ENCODE results near the gene POLR3C.
"Not testable (repeated sequence)": the region's sequence is repeated elsewhere in the genome, so short reads cannot be mapped to it uniquely, and the experiment has no call there.

POLR3C gene, protein sequence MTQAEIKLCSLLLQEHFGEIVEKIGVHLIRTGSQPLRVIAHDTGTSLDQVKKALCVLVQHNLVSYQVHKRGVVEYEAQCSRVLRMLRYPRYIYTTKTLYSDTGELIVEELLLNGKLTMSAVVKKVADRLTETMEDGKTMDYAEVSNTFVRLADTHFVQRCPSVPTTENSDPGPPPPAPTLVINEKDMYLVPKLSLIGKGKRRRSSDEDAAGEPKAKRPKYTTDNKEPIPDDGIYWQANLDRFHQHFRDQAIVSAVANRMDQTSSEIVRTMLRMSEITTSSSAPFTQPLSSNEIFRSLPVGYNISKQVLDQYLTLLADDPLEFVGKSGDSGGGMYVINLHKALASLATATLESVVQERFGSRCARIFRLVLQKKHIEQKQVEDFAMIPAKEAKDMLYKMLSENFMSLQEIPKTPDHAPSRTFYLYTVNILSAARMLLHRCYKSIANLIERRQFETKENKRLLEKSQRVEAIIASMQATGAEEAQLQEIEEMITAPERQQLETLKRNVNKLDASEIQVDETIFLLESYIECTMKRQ

DNA sequence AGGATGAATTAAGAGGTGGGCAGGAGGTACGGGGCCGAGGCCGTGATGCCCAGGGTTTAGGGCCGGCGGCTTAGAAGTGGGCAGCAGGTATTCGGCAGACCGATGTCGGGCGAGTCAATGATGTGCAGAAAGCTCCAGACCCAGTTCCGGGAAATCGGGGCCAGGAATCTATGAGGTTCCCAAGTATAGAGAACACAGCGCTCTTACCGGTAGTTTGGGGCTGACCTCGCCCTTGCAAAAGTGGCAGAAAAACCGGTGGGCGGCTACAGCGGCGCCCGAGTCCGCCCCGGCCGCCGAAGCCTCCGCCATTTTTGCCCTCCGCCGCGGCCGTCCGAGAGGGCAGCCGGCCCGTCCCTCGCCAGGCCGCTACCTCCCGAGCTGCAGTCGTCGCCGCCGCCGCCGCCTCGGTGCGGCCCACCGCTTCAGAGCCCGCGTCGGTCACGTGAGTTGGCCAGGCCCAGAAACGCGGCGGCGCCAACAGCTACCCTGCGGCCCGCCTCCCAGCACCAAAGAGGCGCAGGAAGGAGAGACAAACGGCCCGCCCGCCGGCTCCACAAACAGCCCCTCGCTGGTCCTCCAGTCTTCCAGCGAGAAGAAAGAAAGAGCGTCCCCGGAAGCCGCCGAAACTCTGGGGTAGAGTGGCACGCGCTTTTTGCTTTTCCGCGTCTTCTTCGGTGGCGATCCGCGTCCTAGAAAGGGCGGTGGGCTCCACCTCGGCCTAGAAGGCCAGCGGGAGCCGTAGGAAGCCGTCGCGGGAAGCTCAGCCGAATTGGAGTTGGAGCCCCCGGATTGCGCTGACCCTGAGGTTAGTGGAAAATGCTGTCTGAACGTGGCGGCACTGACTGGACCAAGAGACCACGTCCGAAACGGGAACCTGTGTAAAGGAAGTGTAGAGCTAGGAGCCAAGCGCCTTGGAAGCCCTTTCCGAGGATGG, at the start of gene POLR3C, which contains the start of gene RNF115:
Gene POLR3C (plus strand): TSS at position 636 of the 934 bp plus-strand sequence. CDS start 1,577 bp downstream, outside the sequence.
Gene RNF115 (minus strand): TSS at position 531 of the 934 bp plus-strand sequence. CDS start 222 bp downstream, at position 309.
- peak; percentile 83 for DNase-seq

DNA sequence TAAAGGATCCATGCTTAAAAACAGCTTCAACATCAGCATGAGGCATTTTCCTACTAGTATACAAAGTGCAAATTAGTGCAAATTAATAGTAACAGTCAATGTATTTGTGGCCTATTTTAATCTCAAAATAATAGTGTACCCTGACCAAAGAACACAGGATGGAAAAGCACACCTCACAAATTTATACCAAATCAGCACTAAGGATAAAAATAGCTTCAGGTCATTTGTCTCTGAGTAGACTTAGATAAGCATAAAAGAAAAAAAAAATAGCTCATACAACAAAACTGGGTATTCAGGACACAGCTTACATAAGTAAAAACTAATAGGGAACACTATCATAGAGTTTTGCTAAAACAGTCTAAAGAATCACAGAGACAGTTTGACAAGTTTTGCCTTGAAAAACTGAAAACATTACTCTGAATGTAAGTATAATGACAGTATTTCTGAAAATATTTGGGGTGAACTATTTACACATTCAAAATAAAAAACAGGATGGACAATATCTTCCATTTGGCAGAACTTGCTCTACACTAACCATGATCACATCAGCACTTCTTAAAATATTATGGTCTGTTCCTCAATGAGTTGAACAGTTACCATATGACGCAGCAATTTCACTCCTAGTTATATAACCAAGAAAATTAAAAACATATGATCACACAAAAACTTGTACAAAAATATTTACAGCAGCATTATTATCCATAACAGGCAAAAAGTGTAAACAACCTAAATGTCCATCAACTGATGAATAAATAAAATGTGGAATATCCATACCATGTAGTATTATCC, 46.4 kb upstream of the POLR3C start:
- DNase-seq = no peak

GRCh38 chr1:145778146-145778540, 45.9 kb upstream of the POLR3C start:
- no peak for DNase-seq

DNA sequence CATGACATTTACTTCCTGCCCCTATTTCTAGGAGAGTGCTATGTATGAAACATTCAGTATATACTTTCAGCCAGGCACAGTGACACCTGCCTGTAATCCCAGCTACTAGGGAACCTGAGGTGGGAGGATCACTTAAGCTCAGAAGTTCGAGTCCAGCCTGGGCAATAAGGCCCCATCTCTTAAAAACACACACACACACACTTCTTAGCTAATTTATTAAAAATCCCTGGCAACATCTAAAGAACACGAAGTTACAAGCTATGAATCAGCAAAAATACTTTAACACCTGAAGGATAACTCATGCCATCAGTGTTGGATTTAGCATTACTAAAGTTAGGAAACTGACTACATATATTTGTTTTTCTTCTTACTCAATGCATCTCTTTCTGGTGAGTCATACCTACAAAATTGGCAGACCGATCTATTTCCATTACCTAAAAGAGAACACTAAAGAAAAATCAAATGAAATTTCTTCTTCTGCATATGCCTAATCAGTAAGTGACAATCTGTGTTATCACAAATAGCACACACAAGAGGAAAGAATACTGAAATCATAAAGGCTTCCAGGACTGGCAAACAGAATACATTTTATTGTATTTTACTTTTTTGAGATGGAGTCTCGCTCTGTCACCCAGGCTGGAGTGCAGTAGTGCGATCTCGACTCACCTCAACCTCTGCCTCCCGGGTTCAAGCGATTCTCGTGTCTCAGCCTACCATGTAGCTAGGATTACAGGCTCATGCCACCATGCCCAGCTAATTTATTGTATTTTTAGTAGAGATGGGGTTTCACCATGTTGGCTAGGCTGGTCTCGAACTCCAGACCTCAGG, 41.5 kb upstream of the POLR3C start:
- DNase-seq = no peak

DNA sequence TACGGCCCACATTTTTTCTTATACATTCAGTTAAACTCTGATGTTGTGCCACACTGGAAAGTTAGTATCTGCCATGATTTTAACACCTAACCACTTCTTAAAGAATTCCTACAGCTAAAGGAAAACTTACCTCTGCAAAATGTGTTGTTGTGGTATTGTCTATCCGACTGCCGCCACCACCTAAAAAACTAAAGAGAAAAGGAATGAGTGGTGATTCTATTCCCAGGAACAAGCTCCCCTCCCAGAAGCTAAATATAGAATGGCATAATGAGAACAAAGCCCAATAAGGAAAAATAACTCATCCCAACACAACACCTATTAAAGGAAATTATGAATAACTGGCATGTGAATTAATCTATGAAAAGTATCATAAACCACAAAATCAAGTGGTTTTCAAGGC, 39.6 kb upstream of the POLR3C start:
- no peak for DNase-seq

GRCh38 chr1:145785547-145785946, 38.5 kb upstream of the POLR3C start:
- DNase-seq = no peak

DNA sequence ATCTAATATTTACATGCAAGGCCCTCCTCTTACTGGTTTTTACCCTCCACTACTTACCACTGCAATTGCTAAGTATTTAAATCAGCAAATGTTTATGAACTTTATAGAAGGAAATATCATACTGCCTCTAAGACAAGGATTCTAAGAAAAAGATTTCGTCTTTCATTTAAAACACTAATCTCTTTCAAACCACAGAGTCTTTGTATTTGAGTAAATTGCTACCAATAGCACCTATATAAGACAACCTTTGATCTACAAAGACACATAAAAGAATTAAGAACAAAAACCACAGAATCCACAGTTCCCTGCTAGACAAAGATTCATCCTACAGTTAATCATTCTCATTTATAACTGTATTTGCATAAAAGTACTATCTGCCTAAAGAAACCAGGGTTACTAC, 37.7 kb upstream of the POLR3C start:
- no peak for DNase-seq

- no peak for DNase-seq
Observed at GRCh38 chr1:145788580-145788979, 35.4 kb upstream of the POLR3C start.

- DNase-seq = not testable (repeated sequence)
Observed at GRCh38 chr1:145791860-145792259, 32.1 kb upstream of the POLR3C start.

DNA sequence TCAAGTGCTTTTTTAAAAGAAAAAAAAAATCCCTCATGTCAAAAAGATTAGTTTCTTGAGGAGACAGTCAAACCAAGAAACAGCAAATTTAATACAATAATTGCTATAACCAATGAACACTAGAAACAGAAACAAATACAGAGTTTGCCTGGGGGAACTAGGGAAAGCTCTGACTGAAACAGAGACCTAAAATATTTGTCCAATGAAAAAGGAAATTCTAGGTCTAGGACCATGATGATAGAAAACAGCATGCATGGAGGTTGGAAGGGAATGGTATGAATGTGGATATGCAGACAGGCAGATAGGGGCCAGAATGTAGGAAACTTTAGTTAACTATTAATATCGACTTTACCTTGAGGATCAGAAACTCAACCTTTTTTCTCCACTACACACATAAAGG, 31.5 kb upstream of the POLR3C start:
- DNase-seq = no peak

DNA sequence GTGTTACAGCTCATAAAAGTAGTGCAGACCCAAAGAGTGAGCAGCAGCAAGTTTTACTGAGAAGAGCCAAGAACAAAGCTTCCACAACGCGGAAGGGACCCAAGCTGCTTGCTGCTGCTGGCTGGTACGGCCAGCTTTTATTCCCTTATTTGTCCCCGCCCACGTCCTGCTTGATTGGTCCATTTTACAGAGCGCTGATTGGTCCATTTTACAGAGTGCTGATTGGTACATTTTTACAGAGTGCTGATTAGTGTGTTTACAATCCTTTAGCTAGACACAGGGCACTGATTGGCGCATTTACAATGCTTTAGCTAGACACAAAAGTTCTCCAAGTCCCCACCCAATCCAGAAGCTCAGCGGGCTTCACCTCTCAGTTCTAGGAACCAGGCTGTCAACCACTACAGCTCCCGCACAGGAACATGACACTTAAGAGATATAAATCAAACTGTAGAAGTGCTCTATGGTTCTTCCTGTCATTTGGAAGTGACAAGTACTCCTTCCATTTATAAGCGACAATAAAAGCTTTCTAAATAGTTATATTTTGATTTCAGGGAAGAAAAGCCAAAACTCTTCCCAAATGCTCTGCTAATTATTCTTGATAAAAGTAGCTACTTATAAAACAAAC, 28.6 kb upstream of the POLR3C start:
- no peak for DNase-seq

- DNase-seq = no peak
Observed at GRCh38 chr1:145796753-145797152, 27.2 kb upstream of the POLR3C start.

DNA sequence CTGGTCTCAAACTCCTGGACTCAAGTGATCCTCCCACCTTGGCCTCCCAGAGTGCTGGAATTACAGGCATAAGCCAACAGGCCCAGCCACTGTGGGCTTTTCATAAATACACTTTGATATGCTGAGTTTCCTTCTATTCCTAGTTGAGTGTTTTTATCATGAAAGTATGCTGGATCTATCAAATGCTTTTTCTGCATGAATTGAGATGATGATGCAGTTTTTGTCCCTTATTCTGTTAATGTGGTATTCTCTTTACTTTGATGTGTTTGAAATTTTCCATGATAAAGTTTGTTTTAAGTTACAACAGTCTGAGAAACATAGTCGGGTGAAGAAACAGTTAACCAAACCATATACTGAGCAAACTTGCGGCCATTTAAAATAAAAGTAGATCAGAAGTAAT, 24.2 kb upstream of the POLR3C start:
- DNase-seq = no peak

GRCh38 chr1:145804235-145805045, 19.6 kb upstream of the POLR3C start:
- no peak for DNase-seq

DNA sequence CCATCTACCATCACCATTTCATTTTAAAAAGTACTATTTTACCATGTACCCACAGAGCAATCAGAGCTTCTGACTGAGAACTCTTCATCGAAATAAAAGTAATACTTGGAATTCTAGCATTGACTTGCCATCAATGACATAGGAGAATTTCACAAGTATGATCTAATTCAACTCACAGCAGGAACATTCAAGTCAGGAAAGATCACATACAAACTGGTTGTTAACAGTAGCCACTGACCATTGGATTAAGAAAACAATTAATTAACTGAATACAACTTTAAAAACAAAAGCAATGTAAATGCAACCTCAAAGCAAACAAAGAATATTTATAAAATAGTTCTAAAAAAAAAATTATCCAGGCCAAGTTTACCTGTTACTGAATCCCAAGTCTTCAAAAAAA, 18.9 kb upstream of the POLR3C start:
- no peak for DNase-seq

GRCh38 chr1:145806408-145806807, 17.6 kb upstream of the POLR3C start:
- DNase-seq = no peak

GRCh38 chr1:145806844-145807243, 17.2 kb upstream of the POLR3C start:
- DNase-seq = no peak

DNA sequence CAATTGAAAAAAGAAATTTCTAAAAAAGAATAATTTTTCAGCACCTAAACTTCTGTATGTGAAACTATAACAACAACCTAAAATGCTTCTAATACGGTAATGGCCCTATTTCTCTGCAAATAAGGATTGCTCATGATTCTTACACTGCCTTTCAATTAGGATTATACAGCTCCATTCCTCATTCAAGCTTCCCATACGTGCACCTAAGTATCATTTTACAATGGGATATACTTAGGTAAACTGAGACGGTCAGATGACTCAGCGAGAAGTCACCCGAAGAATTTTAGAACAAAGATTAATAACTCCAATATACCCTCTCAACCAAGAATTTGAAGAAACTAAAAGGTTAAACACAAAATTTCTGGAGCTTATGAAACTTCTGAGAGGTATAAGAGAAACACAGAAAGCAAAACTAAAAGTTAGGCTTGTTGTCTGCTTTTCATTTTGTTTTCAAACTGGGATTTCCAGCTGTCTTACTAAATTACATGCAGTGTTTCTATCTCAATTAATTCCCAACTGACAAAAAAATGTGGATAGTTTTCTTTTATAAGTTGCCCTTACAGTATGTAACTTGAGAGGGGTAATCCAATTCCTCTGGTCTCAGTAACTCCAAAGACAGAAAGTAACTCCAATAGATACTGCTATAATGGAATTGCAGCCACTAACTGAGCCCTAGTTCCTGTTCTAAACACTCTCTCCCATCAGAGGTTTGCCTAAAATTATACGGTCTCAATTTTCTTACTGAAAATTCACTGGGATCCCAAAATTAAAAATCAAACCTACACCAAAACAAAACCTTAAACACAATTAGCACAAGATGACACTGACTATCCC, 10.8 kb upstream of the POLR3C start:
- not testable (repeated sequence) for DNase-seq

DNA sequence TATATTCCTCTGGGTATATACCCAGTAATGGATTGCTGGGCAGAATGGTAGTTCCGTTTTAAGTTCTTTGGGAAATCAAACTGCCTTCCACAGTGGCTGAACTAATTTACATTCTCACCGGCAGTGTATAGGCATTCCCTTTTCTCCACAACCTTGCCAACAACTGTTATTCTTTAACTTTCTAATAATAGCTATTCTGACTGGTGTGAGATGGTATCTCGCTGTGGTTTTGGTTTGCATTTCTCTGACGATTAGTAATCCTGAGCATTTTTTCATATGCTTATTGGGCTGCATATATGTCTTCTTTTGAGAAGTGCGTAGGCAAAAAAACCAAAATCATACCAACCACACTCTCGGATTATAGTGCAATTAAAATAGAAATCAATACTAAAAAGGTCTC, 5.9 kb upstream of the POLR3C start:
- DNase-seq = not testable (repeated sequence)
